A673 (cell line): Measurements from ENCODE around the gene HPSE2. TPM values are rescaled to one million over a fixed set of nuclear protein-coding genes. Genes with fewer than 3 reads are reported as not detected.

ENCODE experiments used
- BruUV-seq: library from RNA; stranded (reverse); fragments of 400-500 nt; replicated peaks from 2 replicates; lab custom pipeline; 2021; lab: Mats Ljungman, UMichigan
- CTCF ChIA-PET: fragments of 300-600 bp; sonication (Branson Sonifier 250); formaldehyde crosslinking; loops from one replicate; lab custom pipeline; 2022; ENCODE audit warnings: antibody characterized with exemption; lab: Charles Lee
- POLR2A ChIA-PET: fragments of 300-600 bp; sonication (Branson Sonifier 250); formaldehyde crosslinking; loops from one replicate; lab custom pipeline; 2022; ENCODE audit warnings: antibody characterized with exemption; ENCODE audit not compliant: low non-redundant PET; lab: Charles Lee
- DNase-seq: peaks from one replicate; pipeline ENCODE4 v3.0.0-alpha.2; 2015; ENCODE audit warnings: low spot score
- H3K27ac ChIP-seq: fragments of 200-600 bp; sonication (generic); 2 replicates; pipeline ENCODE4 v1.5.1; 2016; ENCODE audit warnings: mixed run types, low read depth, mild to moderate bottlenecking, mixed read lengths, antibody characterized with exemption, low read length; ENCODE audit not compliant: poor library complexity, severe bottlenecking
- H3K27me3 ChIP-seq: fragments of 200-600 bp; sonication (generic); replicated peaks from 2 replicates; pipeline ENCODE4 v1.6.1; 2017; ENCODE audit warnings: mixed run types, low read depth, mild to moderate bottlenecking, mixed read lengths, antibody characterized with exemption, low read length; ENCODE audit not compliant: insufficient read depth, poor library complexity
- H3K36me3 ChIP-seq: fragments of 200-600 bp; sonication (generic); 2 replicates; pipeline ENCODE4 v1.6.1; 2016; ENCODE audit warnings: mixed run types, mild to moderate bottlenecking, mixed read lengths, antibody characterized with exemption, low read length; ENCODE audit not compliant: insufficient read depth, poor library complexity, severe bottlenecking
- H3K4me1 ChIP-seq: fragments of 200-600 bp; sonication (generic); 2 replicates; pipeline ENCODE4 v1.6.1; 2017; ENCODE audit warnings: mixed run types, mild to moderate bottlenecking, mixed read lengths, antibody characterized with exemption, low read length; ENCODE audit not compliant: insufficient read depth, poor library complexity, severe bottlenecking
- H3K4me3 ChIP-seq: fragments of 200-600 bp; sonication (generic); 2 replicates; pipeline ENCODE4 v1.5.1; 2016; ENCODE audit warnings: low read depth, mixed run types, mild to moderate bottlenecking, mixed read lengths, low read length; ENCODE audit not compliant: poor library complexity, severe bottlenecking
- H3K9me3 ChIP-seq: fragments of 200-600 bp; sonication (generic); 2 replicates; pipeline ENCODE4 v1.6.1; 2016; ENCODE audit warnings: mixed run types, low read depth, mild to moderate bottlenecking, mixed read lengths, antibody characterized with exemption, low read length; ENCODE audit not compliant: poor library complexity, severe bottlenecking
- CTCF ChIP-seq: fragments of 300-800, 200-600 bp; sonication (generic); conservative IDR thresholded peaks from 2 replicates; pipeline ENCODE4 v1.5.1; 2017; ENCODE audit warnings: low read depth, mild to moderate bottlenecking, antibody characterized with exemption, low read length, moderate library complexity, mixed read lengths
- EZH2 ChIP-seq: fragments of 200-600 bp; sonication (generic); IDR thresholded peaks from 2 replicates; pipeline ENCODE4 v1.6.1; 2017; ENCODE audit warnings: borderline replicate concordance, low read depth, mild to moderate bottlenecking, mixed read lengths, antibody characterized with exemption, low read length; ENCODE audit not compliant: poor library complexity, severe bottlenecking
- intact Hi-C: fragments of 100-400 bp; cut with micrococcal nuclease; formaldehyde crosslinking; loops from one replicate; pipeline ENCODE4 v1.10.0; 2022; ENCODE audit not compliant: unreplicated experiment
- total RNA-seq: library from RNA; stranded (reverse); gene quantifications from 2 replicates; pipeline ENCODE4 v1.2.3, GENCODE V29; 2021

The HPSE2 gene
- total RNA-seq, 1 experiment from 2014 or later, result not detected

DNA sequence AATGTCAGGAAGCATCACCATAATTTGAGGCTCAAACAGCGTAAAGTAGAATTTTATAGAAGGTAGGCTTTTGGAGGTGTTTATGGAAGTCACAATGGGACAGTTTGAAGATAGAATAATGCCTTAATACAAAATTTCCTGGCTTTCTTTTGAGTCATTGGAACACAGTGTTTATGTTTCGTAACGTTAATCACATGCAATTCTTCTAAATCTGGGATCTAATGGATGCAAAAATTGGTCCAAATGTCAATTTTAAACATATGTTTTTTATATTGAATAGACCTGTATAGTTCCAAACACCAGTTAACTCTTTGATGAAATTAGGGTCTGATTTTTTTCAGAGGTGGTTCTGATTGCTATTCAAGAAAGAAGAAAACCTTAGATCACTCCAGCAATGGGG is 702.4 kb downstream of the HPSE2 start:
- no TSS peak for BruUV-seq
- Histone ChIP-seq H3K9me3 (no peaks in the 10 kb centered on the region), H3K4me1 (no peaks in the 10 kb centered on the region), H3K27ac (no peak overlapping the region), H3K36me3 (no peaks in the 10 kb centered on the region), H3K4me3 (no peak overlapping the region), H3K27me3 (peaks cover 39% of the 10 kb centered on the region)
- intact Hi-C loops, result no loop called here
- ChIA-PET CTCF (no interaction called here), POLR2A (no interaction called here)
- TF ChIP-seq EZH2, result no peak
- TF ChIP-seq CTCF, result no peak
- no peak for DNase-seq

GRCh38 chr10:98528805-98529183 is 706.9 kb downstream of the HPSE2 start:
- H3K4me3 ChIP-seq, result no peak overlapping the region
- H3K9me3 ChIP-seq, result no peaks in the 10 kb centered on the region
- CTCF ChIA-PET, result no interaction called here
- BruUV-seq, result no TSS peak
- DNase-seq, result no peak
- H3K4me1 ChIP-seq, result no peaks in the 10 kb centered on the region
- peaks cover 47% of the 10 kb centered on the region for H3K27me3 ChIP-seq
- POLR2A ChIA-PET, result no interaction called here
- intact Hi-C loops, result no loop called here
- TF ChIP-seq EZH2, result no peak
- no peak for TF ChIP-seq CTCF
- H3K27ac ChIP-seq, result no peak overlapping the region
- H3K36me3 ChIP-seq, result no peaks in the 10 kb centered on the region

- H3K9me3 ChIP-seq, result no peaks in the 10 kb centered on the region
- H3K36me3 ChIP-seq, result no peaks in the 10 kb centered on the region
- H3K4me1 ChIP-seq, result no peaks in the 10 kb centered on the region
- intact Hi-C loops, result no loop called here
- no TSS peak for BruUV-seq
- H3K27ac ChIP-seq, result no peak overlapping the region
- H3K4me3 ChIP-seq, result no peak overlapping the region
- peak; percentile 63 for DNase-seq
- H3K27me3 ChIP-seq, result peaks cover 47% of the 10 kb centered on the region
- TF ChIP-seq EZH2 (no peak), CTCF (no peak)
- ChIA-PET POLR2A (no interaction called here), CTCF (no interaction called here)
Measured at GRCh38 chr10:98528166-98528804, 707.4 kb downstream of the HPSE2 start.
